ENCODE data around the gene CDH23. TPM values are rescaled to one million over a fixed set of nuclear protein-coding genes. Genes with fewer than 3 reads are reported as not detected.

CDH23 gene
- total RNA-seq, 2 donors from 2014 or later: 28.5 to 58.7 TPM

DNA sequence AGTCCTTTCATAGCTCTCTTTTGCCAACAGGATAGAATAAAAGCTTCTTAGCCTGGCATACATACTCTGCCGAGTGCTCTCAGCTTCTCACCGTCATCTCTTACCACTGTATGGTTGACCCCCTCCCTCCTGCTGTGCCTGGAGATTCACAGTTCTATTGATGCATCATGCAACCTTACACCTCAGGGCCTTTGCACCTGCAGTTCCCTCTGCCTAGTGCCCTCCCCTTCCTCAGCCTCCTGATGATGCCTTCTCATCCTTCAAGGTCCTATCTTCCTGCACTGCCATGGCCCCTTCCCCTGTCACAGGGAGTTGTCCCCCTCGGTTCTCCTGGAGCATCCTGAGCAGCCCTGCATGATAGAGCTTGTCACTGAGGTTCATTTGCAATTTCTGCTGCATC is 81.5 kb downstream of the CDH23 start:
- intact Hi-C loops (cut with DNase I): no loop called here
- 45 to 63% methylated on average over 3 of the region's 3 CpGs for WGBS, 2 donors
- H3K9me3 ChIP-seq: no peaks in the 10 kb centered on the region

GRCh38 chr10:71478813-71479365 is 82.2 kb downstream of the CDH23 start:
- no peaks in the 10 kb centered on the region for H3K36me3 ChIP-seq (replicated peaks in 1 of 2; ENCODE audit: insufficient read depth in 1 of 2, low read depth in 2 of 2)
- peaks cover 33% of the 10 kb centered on the region for H3K4me1 ChIP-seq
- H3K9me3 ChIP-seq: no peaks in the 10 kb centered on the region
- WGBS, 2 donors: 59 to 63% methylated on average over 5 of the region's 5 CpGs
- DNase-seq (no peak), ATAC-seq (no peak)
- intact Hi-C loops (cut with DNase I): no loop called here
- H3K27ac ChIP-seq: no peak overlapping the region
- H3K27me3 ChIP-seq: no peaks in the 10 kb centered on the region
- no peak overlapping the region for H3K4me3 ChIP-seq
- no peak for TF ChIP-seq POLR2A (IDR thresholded peaks at IDR 0.05)
- TF ChIP-seq CTCF (IDR thresholded peaks at IDR 0.05): no peak

More for the DNA sequence above, 81.5 kb downstream of the CDH23 start:
- TF ChIP-seq CTCF (IDR thresholded peaks at IDR 0.05) (no peak), POLR2A (IDR thresholded peaks at IDR 0.05) (no peak)
- no peak overlapping the region for H3K27ac ChIP-seq
- ATAC-seq: no peak
- H3K27me3 ChIP-seq: no peaks in the 10 kb centered on the region
- no peak for DNase-seq
- peaks cover 40% of the 10 kb centered on the region for H3K4me1 ChIP-seq
- no peak overlapping the region for H3K4me3 ChIP-seq
- no peaks in the 10 kb centered on the region for H3K36me3 ChIP-seq (replicated peaks in 1 of 2; ENCODE audit: insufficient read depth in 1 of 2, low read depth in 2 of 2)

- Histone ChIP-seq H3K9me3 (no peaks in the 10 kb centered on the region), H3K27ac (no peak overlapping the region), H3K4me1 (peaks cover 23% of the 10 kb centered on the region), H3K4me3 (no peak overlapping the region), H3K36me3 (replicated peaks in 1 of 2; ENCODE audit: insufficient read depth in 1 of 2, low read depth in 2 of 2) (no peaks in the 10 kb centered on the region), H3K27me3 (no peaks in the 10 kb centered on the region)
- TF ChIP-seq CTCF (IDR thresholded peaks at IDR 0.05) (no peak), POLR2A (IDR thresholded peaks at IDR 0.05) (no peak)
- ATAC-seq (no peak), DNase-seq (no peak)
- WGBS, 2 donors: 40 to 45% methylated on average over 5 of the region's 5 CpGs
- intact Hi-C loops (cut with DNase I): no loop called here
Observed at GRCh38 chr10:71479831-71480230, 83.1 kb downstream of the CDH23 start.

GRCh38 chr10:71480662-71481061 is 83.9 kb downstream of the CDH23 start:
- ATAC-seq (no peak), DNase-seq (no peak)
- H3K9me3 ChIP-seq: no peaks in the 10 kb centered on the region
- intact Hi-C loops (cut with DNase I): no loop called here
- no peak overlapping the region for H3K27ac ChIP-seq
- H3K27me3 ChIP-seq: no peaks in the 10 kb centered on the region
- WGBS, 2 donors: 61 to 72% methylated on average over 5 of the region's 5 CpGs
- peaks cover 15% of the 10 kb centered on the region for H3K4me1 ChIP-seq
- no peaks in the 10 kb centered on the region for H3K36me3 ChIP-seq (replicated peaks in 1 of 2; ENCODE audit: insufficient read depth in 1 of 2, low read depth in 2 of 2)
- no peak overlapping the region for H3K4me3 ChIP-seq
- no peak for TF ChIP-seq CTCF (IDR thresholded peaks at IDR 0.05)
- no peak for TF ChIP-seq POLR2A (IDR thresholded peaks at IDR 0.05)

DNA sequence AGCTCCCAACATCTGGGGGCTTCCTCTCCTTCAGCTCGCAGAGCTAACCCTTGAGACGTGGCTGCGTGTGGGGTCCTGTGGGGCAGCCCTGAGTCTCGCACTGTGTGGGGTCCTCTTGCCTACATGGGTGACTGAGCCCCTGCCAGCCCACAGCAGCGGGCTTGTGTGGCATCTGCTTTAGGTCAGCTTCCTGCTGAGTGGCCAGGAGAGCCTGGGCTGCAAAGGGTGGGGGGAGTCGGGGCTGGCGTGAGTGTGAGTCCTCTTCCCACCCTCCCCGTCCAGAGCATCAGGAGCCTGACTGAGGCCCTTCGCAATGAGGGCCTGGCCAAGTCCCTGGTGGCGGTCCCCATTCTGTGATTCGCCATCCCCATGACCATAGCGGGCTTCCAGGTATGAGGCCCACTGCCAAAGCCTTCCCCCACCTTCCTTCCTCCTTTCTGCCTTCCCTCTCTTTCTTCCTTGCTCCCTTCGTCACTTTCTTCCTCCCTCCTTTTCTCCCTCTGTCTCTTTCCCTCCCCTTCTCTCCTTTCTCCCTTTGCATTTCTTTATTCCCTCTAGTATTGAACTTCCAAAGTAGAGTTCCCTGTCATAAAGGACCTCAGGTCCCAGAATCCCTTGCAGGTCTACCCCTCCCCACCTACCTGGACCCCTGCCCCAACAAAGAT is 85.2 kb downstream of the CDH23 start:
- intact Hi-C loops (cut with DNase I): no loop called here
- DNase-seq (no peak), ATAC-seq (no peak)
- no peak overlapping the region for H3K4me3 ChIP-seq
- H3K36me3 ChIP-seq (replicated peaks in 1 of 2; ENCODE audit: insufficient read depth in 1 of 2, low read depth in 2 of 2): no peaks in the 10 kb centered on the region
- no peaks in the 10 kb centered on the region for H3K27me3 ChIP-seq
- H3K27ac ChIP-seq: no peak overlapping the region
- TF ChIP-seq POLR2A (IDR thresholded peaks at IDR 0.05): no peak
- TF ChIP-seq CTCF (IDR thresholded peaks at IDR 0.05): no peak
- 75 to 80% methylated on average over 8 to 13 of the region's 13 CpGs for WGBS, 2 donors
- no peaks in the 10 kb centered on the region for H3K9me3 ChIP-seq
- H3K4me1 ChIP-seq: peaks cover 3% of the 10 kb centered on the region
